ENCODE data around the gene MKKS. TPM values are rescaled to one million over a fixed set of nuclear protein-coding genes. Genes with fewer than 3 reads are reported as not detected.

MKKS gene
- total and polyA plus RNA-seq, 8 donors: 13.8 to 30.2 (median 24.6) TPM

DNA sequence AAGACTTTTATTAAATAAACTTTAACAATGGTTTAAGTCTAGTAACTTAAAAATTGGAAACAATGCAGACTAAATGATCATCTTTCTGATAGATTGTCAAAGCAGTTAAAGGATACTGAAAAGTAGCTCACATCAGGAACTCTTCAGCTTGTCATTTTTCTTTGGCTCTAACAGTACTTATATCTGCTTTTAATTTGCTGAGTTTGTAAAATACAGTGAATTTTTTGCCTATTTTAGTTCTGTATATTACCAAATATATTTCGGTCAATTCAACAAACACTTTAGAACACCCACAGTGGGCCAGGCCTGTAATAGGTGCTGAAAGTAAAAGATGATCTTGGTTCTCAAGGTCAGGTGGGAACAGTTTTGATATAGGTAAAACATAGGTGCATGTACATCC lies 22.3 kb downstream of the MKKS start:
- Histone ChIP-seq H3K4me1 (peaks cover 0 to 4% of the 10 kb centered on the region in 2 donors), H3K27me3 (no peaks in the 10 kb centered on the region), H3K9me3 (no peaks in the 10 kb centered on the region), H3K36me3 (peaks cover 0 to 32% of the 10 kb centered on the region in 2 donors), H3K4me3 (no peak overlapping the region), H3K27ac (no peak overlapping the region)
- no peak for DNase-seq
- ATAC-seq: no peak
- TF ChIP-seq, protein P1, sequence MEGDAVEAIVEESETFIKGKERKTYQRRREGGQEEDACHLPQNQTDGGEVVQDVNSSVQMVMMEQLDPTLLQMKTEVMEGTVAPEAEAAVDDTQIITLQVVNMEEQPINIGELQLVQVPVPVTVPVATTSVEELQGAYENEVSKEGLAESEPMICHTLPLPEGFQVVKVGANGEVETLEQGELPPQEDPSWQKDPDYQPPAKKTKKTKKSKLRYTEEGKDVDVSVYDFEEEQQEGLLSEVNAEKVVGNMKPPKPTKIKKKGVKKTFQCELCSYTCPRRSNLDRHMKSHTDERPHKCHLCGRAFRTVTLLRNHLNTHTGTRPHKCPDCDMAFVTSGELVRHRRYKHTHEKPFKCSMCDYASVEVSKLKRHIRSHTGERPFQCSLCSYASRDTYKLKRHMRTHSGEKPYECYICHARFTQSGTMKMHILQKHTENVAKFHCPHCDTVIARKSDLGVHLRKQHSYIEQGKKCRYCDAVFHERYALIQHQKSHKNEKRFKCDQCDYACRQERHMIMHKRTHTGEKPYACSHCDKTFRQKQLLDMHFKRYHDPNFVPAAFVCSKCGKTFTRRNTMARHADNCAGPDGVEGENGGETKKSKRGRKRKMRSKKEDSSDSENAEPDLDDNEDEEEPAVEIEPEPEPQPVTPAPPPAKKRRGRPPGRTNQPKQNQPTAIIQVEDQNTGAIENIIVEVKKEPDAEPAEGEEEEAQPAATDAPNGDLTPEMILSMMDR (IDR thresholded peaks at IDR 0.05): no peak
- intact Hi-C loops (cut with DNase I): no loop called here

DNA sequence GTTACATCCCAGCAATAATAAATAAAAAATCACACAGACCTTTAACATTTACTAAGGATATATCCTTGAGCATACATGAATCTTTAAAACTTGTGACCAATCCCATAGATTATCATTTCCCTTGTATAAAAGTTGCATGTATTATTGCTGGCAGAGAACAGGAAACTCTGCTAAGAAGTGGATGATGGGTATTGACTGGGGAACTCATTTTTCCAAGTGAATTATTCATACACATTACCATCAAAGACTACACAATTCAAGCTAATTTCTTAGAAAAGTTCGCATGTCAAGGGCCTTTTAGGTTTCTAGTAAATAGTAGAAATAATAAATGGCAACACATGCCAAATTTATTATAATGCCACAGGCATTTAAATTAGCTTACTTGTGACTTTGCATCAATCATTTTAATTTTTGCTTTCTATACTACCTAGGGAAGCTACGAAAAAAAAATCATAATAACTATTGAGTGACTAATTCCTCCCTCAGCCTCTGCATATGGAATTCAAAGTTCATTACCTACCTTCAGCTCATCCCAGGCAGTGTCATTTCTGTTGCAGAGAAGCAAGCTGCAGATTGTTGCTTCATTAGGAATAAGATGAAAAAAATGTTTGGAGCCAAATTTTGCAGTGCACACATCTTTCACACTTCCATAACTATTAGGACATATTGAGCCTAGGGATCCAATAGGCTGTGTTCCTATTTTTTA lies 25.8 kb downstream of the MKKS start:
- no peaks in the 10 kb centered on the region for H3K4me1 ChIP-seq
- DNase-seq (no peak), ATAC-seq (no peak)
- no peaks in the 10 kb centered on the region for H3K27me3 ChIP-seq
- H3K36me3 ChIP-seq: peaks cover 0 to 48% of the 10 kb centered on the region in 2 donors
- no peak overlapping the region for H3K4me3 ChIP-seq
- intact Hi-C loops (cut with DNase I): no loop called here
- H3K27ac ChIP-seq: no peak overlapping the region
- H3K9me3 ChIP-seq: no peaks in the 10 kb centered on the region
- TF ChIP-seq, protein P1 (IDR thresholded peaks at IDR 0.05): no peak

DNA sequence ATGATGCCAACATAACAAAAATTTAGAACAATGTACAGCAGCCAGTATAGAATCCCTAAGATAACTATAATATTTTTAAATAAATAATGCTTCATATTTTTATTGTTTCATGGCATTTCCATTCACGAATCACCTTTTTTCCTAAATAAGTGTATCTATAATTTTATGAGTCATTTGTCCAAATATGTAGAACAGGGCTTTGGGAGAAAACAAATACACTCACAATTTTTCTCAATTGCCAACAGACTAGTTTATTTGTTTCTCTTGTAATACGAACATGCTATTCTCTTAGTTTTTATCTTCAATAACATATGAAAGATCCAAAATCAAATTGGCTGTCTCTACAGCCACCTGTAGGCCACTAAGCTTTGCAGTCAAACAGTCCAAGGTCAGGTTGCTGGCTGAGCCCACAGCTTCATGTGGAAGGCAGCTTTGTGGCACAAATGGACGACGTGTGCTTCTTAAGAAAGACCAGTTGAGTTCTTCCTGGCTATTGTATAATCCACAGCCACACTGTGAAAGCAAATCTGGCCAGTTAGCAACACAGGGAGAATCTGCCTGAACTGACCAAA lies 29.0 kb downstream of the MKKS start:
- intact Hi-C loops (cut with DNase I): no loop called here
- no peak for ATAC-seq
- H3K9me3 ChIP-seq: no peaks in the 10 kb centered on the region

DNA sequence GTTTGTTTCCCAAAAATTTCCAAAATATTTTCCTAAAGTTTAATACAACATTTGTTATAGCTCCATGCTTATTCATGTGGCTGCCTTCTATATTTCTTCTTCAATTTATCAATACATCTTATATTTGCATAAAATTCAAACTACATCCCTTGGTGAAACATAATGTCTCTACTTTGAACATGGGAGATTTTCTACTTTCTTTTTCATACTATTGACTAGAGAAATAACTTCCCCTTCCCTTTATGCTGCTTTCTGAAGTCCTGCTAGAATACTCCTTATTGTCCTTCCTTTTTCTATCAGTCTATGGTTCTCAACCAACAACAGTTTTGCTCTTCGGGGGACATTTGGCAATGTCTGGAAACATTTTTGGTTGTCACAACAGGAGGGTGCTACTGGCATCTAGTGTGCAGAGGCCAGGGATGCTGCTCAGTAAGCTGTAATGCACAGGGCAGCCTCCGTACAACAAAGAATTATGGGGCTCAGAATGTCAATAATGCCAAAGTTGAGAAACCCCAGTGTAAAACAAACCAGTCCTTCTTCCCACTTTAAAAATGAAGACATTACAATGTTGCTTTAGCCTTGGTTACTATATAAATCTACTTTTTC lies 29.9 kb downstream of the MKKS start:
- Histone ChIP-seq H3K9me3 (no peaks in the 10 kb centered on the region), H3K4me3 (no peak overlapping the region), H3K27ac (no peak overlapping the region), H3K27me3 (no peaks in the 10 kb centered on the region), H3K36me3 (peaks cover 0 to 33% of the 10 kb centered on the region in 2 donors), H3K4me1 (no peaks in the 10 kb centered on the region)
- ATAC-seq (no peak), DNase-seq (no peak)
- intact Hi-C loops (cut with DNase I): no loop called here
- TF ChIP-seq, protein P1 (IDR thresholded peaks at IDR 0.05): no peak

More for the DNA sequence above, 29.0 kb downstream of the MKKS start:
- Histone ChIP-seq H3K27ac (no peak overlapping the region), H3K27me3 (no peaks in the 10 kb centered on the region), H3K4me3 (no peak overlapping the region), H3K36me3 (peaks cover 0 to 33% of the 10 kb centered on the region in 2 donors), H3K4me1 (no peaks in the 10 kb centered on the region)
- no peak for DNase-seq
- TF ChIP-seq, protein P1 (IDR thresholded peaks at IDR 0.05): no peak

DNA sequence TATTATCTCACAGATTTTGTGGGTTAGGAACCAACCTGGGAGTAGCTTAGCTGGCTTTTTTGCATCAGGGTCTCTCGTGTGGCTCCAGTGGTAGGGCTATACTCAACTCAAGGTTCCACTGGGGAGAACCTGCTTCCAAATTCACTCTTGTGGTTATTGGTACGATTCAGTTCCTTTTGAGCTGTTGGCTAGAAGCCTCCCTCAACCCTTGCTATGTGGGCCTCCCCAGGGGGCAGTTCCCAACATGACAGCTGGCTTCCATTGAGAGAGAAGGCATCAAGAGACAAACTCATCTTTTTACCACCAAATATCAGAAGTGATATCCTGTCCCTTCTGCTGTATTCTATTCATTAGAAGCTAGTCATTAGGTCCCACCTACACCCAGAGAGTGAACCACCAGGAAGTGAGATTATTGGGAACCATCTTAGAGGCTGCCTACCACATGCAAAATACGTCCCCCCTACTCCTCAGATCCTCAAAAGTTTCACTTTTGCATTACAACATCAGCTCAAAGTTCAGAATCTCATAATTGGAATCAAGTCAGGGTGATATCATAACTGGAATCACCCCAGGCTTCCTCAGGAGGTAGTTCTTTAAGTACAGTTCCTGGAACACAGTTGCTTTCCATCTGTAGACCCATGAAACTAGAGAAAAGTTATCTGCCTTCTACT lies 30.9 kb downstream of the MKKS start:
- ATAC-seq (no peak), DNase-seq (no peak)

More for the DNA sequence above, 30.9 kb downstream of the MKKS start:
- Histone ChIP-seq H3K36me3 (peaks cover 0 to 33% of the 10 kb centered on the region in 2 donors), H3K4me1 (no peaks in the 10 kb centered on the region), H3K4me3 (no peak overlapping the region), H3K27me3 (no peaks in the 10 kb centered on the region), H3K9me3 (no peaks in the 10 kb centered on the region), H3K27ac (no peak overlapping the region)
- TF ChIP-seq, protein P1 (IDR thresholded peaks at IDR 0.05): no peak
- intact Hi-C loops (cut with DNase I): no loop called here
